NCI-H2196 (cell line): ENCODE measurements around the gene VAV1.

Experiments used
- DNase-seq: peaks from one replicate; lab custom pipeline; 2025; ENCODE audit not compliant: unreplicated experiment; lab: John Stamatoyannopoulos, UW

VAV1 gene

GRCh38 chr19:6886277-6886897, 113.9 kb downstream of the VAV1 start:
- DNase-seq: no peak

- DNase-seq: no peak
Measured at GRCh38 chr19:6887316-6887715, 114.8 kb downstream of the VAV1 start, which contains the start of gene ADGRE1. TSS of gene ADGRE1 (plus strand) at chr19:6887579. CDS start at chr19:6887609, 30 bp downstream.

- no peak for DNase-seq
Measured at GRCh38 chr19:6888967-6889366, 116.5 kb downstream of the VAV1 start.

GRCh38 chr19:6890401-6890913, 117.9 kb downstream of the VAV1 start:
- no peak for DNase-seq

- DNase-seq: no peak
Measured at GRCh38 chr19:6890938-6891337, 118.4 kb downstream of the VAV1 start.

GRCh38 chr19:6891761-6892385, 119.4 kb downstream of the VAV1 start:
- DNase-seq: no peak

GRCh38 chr19:6894313-6894712, 121.8 kb downstream of the VAV1 start:
- no peak for DNase-seq

GRCh38 chr19:6903446-6903845, 130.9 kb downstream of the VAV1 start:
- DNase-seq: no peak

GRCh38 chr19:6906559-6907060, 134.1 kb downstream of the VAV1 start:
- DNase-seq: no peak
